GM19467 (cell line): ENCODE results near the gene CRIM1.

Experiments used
- ATAC-seq: cut with Tn5 transposase; IDR thresholded peaks from one replicate; pipeline ENCODE4 v1.9.1; 2021; ENCODE audit warnings: mild to moderate bottlenecking, moderate library complexity; ENCODE audit not compliant: unreplicated experiment

The CRIM1 gene

DNA sequence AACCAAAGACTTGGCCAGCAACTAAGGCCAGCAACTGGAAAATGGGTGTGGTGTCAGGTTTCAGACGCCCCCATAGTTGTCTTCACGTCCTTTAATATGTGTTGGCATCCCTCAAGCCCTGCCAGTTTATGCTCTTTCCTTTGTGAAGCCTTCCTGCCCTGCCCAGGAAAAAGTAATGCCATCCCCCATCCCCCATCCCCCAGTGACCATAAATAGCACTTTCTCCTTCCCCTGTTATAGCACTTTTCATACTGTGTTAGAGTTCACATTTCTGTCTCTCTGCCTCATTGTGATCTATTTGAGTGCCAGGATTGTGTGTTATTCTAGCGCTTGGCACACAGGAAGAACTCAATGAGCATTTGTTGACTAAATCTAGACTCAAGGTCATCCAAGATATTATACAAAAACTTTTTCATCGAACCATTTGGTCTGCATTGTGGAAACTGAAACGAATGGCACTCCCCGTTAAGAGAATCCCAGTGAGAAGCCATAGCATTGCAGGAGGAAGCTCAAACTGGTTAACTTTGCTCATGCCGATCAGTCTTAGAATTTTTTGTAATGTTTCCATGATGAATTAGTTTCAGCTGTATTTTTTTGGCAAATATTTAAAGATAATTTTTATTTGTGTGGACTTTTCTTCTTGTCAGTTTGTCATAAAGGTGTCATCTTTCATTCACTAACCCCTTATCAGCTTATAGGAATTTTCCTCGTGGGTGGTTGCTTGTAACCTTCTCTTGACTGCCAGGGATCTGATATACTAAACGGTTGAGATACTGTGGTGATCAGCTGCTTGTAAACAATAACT is 15.7 kb downstream of the CRIM1 start:
- ATAC-seq, result no peak

- no peak for ATAC-seq
Observed at GRCh38 chr2:36371928-36372391, 16.4 kb downstream of the CRIM1 start.

GRCh38 chr2:36373149-36373926 is 17.8 kb downstream of the CRIM1 start:
- no peak for ATAC-seq

DNA sequence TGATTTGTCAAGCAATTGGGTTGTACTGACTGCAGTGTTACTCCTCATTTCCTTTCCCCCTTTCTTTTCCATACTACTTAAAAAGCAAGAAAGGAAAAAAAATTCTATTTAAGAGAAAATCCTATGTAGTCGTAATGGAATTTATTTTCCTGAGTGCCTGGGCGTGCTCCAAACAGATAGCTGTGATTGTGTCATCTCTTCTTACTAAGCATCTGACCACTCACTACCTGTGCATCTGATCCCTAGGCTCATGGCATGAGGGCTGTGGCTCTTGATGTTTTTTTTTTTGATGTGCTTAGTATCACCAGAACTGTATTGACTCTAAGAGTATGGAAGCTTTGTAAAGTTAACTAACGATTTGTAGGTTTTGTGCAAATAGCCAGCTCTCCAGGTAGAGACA is 19.0 kb downstream of the CRIM1 start:
- no peak for ATAC-seq

DNA sequence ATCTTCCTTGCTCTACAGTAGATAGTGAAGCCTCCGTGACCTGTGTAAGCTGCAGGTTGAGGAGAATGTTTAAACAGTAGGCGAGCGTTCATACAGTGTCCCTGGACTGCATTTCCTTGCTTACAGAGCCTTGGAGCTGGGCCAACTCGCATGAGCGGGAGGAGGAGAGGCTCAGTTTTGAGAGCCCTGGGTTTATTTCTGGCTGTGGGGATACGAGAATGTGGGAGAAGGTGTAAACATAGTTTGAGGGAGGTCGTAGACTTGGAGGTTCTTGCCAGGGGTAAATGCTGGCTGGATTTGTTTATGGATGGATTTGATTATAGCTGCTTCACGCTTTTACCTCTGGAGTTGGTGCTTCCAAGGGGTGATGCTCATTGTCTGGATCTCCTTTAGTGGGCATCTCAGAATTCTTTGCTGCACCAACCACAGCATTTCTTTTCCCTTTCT is 20.8 kb downstream of the CRIM1 start:
- no peak for ATAC-seq

DNA sequence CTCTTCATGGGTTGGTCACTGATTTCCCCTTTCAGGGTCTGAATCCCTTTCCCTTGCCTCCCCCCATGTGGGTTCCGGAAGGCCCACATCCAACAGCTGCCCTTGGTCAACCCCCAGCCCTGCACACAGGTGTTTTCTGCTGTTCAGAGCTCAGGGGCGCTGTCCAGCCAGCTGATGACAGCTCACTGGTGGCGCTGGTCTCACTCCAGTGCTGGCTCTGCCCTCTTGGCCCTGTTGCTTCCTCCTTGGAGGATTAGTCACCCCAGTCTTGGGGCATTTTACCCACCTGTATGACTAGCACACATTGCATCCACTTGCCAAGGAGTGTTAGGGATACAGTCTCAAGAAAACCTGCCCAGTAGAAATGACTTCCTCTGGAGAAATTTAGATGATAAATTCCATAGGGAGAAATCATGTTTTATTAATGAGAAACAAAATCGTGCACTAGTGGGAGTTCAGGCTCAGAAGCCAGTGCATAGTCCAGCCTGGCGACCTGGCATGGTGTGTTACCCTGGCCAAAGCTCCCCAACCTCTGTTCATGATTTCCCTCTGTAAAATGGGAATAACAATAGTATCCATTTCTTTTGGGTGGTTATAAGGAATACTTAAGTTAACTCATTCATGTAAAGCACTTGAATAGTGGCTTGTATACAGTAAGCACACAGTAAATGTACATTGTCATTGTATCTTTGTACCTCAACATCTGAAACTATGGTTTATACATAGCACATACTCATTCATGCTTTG is 21.6 kb downstream of the CRIM1 start:
- ATAC-seq, result no peak

- ATAC-seq, result no peak
Observed at GRCh38 chr2:36379710-36380448, 24.3 kb downstream of the CRIM1 start.

DNA sequence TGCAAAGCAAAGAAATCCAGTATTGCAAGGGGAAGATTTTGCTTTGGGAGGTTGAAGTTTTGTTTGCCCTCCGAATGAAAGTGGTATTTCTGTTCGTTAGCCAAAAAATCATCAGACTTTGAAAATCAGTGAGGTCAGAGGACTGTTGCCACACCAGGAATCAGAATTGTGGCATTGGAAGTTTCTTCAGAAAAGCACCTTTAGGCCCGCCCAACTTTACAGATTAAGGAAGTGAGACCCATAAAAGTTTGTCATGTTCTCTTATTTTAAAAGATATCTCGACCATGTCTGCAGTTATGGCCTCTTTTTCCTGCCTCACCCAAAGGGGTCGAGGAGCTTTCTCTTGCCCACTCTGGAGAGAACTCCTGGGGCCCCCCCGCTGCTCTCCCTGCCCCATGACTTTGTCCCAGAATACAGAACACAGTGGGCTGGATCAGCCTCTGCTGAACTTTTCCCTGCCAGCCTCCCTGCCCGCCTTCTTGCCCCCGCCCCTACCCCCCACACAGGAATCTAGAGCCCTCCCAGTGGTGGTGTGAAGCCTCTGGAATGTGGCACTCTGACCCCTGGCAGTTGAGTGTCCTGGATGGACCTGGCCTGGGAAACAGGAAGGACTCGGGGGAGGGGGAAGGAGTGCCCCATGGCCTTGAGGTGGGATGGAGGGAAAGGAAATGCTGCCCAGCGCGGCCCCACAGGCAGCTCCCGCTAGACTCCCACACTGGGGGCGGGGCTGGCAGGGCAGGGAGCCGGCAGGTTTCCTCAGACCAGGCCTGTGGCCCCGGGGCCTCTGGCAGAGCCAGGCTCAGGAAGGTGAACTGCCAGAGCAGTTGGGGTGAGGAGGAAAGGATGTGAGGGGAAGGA is 25.3 kb downstream of the CRIM1 start:
- ATAC-seq, result no peak

DNA sequence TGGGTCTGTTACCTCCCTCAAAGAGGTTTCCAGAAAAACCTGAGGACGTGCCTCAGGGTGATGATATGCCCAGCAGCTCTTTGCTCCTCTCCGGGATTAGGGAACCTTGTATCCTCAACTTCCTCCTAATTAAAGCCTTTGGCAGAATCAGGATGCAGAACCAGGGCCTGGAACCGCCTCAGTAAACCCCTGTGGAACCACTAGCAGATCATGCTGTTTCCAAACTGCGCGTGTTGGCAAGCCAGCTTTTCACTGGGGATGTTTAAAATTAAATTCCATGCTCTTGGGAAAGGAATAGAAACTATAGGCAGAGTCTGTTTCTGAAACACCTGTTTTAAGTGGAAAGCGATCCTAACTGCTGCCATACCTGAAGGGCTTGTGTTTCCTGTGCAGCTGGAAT is 26.4 kb downstream of the CRIM1 start:
- no peak for ATAC-seq

- ATAC-seq, result no peak
Observed at GRCh38 chr2:36382472-36382871, 26.9 kb downstream of the CRIM1 start.

- ATAC-seq, result no peak
Observed at GRCh38 chr2:36383726-36384125, 28.1 kb downstream of the CRIM1 start.

DNA sequence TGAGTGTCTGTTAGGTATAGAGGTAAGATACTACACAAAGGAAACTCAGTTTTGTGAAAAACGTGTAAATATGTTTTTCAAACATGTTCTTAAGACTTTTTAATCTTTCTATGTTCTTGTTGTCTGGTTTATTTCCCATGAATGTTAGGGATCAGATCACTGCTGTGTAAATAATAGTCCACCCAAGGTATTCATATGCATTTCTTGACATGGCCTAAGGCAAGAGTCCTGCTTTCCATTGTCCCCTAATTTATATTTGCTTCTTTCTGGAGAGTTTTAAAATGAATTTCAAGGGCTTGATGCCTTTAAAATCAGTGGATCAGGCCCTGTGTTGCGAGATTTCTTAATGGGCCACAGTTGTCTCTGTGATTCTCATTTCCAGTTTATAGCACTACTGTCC is 28.9 kb downstream of the CRIM1 start:
- no peak for ATAC-seq

- ATAC-seq, result no peak
Observed at GRCh38 chr2:36385603-36386002, 30.0 kb downstream of the CRIM1 start.

DNA sequence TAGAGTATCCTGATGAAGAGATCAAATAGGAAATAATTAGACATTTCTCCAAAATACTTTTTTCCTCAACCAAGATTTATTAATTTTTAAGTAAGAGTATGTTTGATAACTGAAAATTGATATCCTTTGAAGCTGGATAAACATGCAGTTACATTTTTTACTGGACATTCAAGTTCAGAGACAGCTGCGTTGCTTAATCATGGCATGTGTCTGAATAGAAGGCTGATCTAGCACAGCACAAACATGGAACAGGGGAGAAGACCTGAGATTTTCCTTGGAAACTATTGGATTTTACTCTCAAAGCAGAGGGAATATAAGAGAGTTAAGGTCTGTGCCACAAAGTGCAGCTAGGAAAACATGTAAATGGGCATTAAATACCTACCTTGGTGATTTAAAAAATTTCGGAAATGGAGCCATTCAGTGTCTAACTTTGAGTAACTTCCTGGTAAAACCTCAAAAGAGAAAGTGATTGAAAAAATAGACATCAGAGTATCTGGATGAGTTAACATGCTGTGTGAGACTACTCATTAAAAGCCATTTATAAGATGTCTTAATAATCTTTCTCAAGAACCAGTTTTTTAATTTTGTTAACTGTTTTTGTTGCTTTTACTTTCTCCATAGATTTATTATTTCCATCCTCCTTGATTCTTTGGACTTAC is 31.8 kb downstream of the CRIM1 start:
- no peak for ATAC-seq

GRCh38 chr2:36388472-36388871 is 32.9 kb downstream of the CRIM1 start:
- no peak for ATAC-seq

GRCh38 chr2:36389091-36389564 is 33.5 kb downstream of the CRIM1 start:
- ATAC-seq, result no peak

DNA sequence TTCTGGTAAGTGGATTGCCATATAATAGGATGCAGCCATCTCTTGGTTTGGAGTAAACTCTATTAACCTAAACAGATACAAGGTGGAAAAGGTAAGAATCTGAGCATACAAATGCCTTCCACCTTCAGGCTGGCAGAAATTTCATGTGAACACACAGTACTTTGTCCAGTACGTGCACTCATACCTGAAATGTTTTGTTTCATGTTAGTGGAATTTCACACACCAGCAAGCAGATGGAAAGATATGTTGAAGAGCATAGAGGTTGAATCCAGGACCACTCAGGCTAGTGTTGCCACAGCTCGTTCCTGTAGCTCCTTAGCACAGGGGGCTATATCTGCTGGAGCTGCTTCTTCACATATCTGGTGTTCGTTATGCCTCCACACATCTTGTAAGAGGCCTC is 34.0 kb downstream of the CRIM1 start:
- no peak for ATAC-seq

DNA sequence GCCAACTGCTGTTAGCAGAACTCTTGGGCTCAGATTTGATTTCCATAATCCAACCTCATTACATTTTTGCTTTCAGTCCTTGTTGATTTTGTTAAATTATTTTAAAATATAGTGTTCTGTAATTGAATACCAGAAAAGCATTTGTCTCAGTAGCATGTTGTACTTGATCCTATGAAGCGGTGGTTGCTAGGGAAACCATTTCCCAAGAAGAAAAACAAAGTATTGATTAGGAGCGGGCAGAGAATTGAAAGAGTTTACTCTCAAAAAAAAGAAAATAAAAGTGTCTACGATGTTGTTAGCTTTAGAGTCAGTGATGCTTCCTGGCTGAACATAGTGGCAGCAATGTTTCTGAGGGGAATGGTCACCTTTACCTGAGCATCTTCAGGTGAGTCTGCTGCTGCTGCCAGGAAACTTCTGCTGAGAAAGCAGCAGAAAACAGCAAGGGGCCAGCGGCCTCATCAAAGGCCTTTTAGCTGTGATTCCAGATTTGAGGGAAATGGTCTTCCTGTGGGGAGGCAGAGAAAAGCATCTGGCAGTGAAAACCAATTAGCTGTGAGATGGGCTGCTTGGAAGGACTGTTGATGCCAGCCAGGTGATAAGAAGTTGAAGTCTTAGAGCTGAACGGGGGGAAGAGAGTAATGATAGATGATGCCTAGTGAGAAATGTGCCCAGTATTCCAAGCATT is 37.1 kb downstream of the CRIM1 start:
- no peak for ATAC-seq
